Measurements from ENCODE around the gene OGDHL.

OGDHL gene

GRCh38 chr10:49688920-49689319 is 73.2 kb downstream of the OGDHL start:
- no peak for DNase-seq

GRCh38 chr10:49688261-49688846 is 73.8 kb downstream of the OGDHL start:
- no peak for DNase-seq

GRCh38 chr10:49686651-49687050 is 75.5 kb downstream of the OGDHL start:
- no peak for DNase-seq
